GM19438 (cell line): ENCODE results near the gene IKZF4.
A peak's percentile ranks its signal among the peaks of the same experiment; 100 is the strongest.
"Not testable (repeated sequence)": the region's sequence is repeated elsewhere in the genome, so short reads cannot be mapped to it uniquely, and the experiment has no call there.

Source experiments
- ATAC-seq: cut with Tn5 transposase; IDR thresholded peaks from one replicate; pipeline ENCODE4 v1.9.1; 2021; ENCODE audit warnings: low read depth; ENCODE audit not compliant: unreplicated experiment

IKZF4 gene

DNA sequence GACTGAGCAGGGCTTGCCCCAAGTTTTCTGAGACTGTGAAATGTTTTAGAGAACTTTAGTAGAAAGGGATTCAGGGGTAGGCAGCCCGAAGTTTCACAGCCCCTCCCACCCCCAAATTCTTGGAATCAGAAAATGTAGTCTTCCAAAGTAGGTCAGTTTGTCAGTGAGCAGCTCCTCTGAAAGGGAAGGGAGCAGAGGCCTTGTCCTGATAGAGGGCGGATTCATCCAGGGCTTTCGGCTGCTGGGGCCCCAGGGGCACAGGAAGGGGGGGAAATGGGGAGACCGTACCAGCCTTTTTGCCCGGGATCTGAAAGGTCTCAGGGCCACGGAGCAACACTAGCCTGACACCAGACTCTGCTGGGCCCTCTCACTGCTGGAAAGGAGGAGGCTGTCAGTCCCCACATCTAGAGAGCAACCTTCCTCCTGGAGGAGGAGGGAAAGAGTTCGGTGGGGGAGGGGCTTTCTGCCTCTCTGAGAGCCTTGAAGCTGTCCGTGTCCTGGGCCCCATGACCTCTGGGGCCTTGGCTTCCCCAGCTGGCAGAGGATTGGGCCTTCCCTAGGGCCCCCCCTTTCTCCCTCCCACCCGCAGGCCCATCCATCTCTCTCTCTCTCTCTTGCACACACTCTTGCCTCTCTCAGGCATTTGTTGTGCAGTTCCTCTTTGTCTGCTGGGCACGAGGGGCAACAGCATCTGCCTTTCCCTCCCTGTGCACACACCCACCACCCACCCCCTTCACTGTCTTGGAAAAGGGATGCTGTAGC is at the start of gene IKZF4:
Gene IKZF4, plus strand, starts transcription at position 621 of the 762 bp plus-strand sequence. CDS start 451 bp downstream, outside the sequence.
- ATAC-seq, result no peak

DNA sequence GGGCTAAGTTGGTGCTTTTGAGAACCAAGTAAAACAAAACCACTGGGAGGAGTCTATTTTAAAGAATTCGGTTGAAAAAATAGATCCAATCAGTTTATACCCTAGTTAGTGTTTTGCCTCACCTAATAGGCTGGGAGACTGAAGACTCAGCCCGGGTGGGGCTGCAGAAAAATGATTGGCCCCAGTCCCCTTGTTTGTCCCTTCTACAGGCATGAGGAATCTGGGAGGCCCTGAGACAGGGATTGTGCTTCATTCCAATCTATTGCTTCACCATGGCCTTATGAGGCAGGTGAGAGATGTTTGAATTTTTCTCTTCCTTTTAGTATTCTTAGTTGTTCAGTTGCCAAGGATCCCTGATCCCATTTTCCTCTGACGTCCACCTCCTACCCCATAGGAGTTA is 48.8 kb upstream of the IKZF4 start:
- no peak for ATAC-seq

DNA sequence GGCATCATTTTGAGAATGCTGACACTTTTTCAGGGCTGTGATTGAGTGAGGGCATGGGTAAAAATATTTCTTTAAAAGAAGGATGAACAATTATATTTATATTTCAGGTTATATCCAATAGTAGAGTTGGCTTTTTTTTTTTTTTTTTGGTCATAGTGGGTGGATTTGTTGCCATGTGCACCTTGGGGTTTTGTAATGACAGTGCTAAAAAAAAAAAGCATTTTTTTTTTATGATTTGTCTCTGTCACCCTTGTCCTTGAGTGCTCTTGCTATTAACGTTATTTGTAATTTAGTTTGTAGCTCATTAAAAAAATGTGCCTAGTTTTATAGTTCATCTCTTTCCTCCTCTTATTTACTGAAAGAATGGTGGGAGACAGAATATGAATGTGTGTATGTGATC is 48.4 kb upstream of the IKZF4 start:
- ATAC-seq, result no peak

DNA sequence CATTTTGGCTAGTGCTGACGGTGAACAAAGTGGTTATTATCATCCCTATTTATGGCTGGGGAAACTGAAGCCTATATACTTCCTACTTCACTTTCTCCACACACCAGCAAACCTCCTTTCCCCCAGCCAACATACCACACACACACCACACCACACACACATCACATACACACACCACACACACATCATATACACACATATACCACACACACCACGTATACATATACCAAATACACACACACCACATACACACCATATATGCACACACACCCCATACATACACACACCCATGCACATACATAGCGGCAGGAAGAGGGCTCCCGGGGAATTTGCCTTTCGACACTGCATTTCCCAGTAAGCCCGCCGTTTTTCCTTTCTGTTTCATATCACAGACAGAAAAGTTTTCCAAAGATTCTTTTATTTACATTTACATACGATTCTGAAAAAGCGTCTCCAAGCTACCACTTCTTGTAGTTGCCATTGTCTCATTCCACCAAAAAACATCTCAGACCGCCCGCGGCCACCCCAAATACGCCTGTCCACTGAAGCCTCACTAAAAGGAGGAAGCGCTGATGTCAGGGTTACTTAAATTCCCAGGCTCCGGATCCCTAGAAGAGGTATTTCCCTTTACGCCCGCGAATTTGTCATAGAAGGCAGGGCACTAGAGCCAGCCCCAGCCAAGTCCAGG is 47.8 kb upstream of the IKZF4 start:
- ATAC-seq, result no peak

DNA sequence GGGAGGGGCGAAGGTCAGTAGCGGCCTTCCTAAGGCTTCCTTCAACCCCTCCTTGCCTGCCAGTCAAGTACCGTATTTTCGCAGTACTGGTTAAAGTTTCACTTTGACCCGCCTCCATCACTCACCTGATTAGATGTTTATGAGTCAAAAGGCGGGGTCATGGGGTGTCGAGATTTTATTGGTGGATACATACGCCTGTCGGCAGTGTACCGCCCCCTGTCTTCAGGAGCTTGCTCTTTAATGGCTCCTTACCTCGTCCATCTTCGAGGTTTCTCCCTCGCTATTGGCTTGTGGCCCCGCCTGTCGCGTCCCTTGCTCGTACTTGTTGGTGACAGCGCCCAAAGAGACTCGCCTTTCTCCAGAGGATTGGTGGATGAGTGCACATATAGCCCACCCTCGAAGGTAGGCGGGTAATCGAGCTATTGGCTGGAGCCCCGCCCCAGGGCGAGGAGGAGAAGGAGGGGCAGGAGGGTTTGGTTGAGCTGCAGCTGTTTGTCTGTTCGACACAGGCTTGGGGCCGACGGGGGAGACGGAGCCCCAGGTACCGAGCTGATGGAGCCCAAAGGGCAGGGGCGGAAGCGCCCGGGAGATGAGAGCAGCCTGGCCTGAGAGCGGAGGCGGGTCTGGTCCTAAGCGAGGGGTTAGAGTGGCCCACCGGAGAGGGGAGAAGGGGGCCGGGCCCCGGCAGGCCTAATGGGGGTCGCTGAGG is 47.1 kb upstream of the IKZF4 start, which contains the start of gene RAB5B:
Gene RAB5B, plus strand, starts transcription at position 480 of the 709 bp plus-strand sequence. CDS start 12,883 bp downstream, outside the sequence.
- peak; percentile 90 for ATAC-seq

DNA sequence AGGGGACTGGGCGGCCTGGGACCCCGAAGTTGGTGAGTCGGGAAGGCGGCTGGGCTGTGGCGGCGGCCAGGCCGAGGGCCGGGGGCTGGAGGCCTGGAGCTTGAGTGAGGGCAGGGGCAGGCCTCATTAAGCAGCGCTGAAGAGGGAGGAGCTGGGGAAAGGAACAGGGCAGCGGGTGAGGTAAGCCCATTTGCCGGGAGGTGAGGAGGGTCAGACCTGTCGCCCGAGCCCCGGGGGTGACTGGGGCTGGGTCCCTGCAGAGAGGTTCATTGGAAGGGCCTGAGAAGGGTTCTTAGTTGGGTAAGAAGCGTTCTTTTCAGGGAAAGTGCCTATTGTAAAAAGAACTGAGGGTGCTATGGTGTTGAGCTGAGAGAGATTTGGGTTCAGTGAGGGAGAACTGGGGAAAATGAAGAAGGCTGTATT is 46.5 kb upstream of the IKZF4 start:
- peak; percentile 10 for ATAC-seq

DNA sequence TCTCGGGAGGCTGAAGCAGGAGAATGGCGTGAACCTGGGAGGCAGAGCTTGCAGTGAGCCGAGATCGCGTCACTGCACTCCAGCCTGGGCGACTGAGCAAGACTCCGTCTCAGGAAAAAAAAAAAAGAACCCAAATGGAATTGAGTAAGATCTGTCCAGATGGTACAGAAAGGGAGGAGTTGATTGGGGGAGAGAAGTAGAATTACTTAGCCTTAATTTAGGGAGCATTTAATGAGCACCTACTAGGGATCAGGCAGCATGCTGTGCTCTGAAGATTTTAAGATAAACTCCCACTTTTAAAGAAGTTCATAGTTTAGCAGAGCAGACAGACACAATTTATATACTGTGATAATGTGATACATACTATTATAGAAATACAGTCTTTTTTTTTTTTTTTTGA is 42.5 kb upstream of the IKZF4 start:
- no peak for ATAC-seq

DNA sequence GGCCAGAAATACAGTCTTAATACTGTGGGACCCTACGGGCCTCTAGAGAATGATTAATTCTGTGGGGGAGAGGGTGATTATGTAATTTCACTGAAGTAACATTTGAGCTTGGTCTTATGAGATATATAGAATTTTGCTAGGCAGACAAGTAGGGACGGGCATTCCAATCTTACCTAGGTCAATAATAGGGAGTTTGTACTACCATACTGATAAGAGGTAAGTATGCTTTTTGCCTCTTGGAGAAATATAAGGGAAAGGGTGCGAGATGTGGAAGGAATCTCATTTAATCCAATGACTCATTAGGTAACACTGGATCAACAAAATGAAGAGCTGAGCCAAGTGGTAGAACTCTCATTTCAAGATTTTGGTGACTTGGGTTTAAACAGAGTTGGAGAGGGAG is 41.8 kb upstream of the IKZF4 start:
- no peak for ATAC-seq

DNA sequence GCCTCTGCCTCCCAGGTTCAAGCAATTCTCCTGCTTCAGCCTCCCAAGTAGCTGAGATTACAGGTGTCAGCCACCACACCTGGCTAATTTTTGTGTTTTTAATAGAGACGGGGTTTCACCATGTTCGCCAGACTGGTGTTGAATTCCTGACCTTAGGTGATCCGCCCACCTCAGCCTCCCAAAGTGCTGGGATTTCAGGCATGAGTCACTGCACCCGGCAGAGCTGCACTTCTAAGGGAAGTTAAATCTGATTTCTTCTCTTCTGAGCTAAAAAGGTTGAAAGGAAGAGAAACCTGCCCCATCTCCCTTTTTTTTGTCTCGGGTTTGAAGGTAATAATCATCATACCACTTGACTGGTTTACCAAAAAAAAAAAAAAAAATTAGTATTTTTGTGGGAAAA is 39.0 kb upstream of the IKZF4 start:
- not testable (repeated sequence) for ATAC-seq

DNA sequence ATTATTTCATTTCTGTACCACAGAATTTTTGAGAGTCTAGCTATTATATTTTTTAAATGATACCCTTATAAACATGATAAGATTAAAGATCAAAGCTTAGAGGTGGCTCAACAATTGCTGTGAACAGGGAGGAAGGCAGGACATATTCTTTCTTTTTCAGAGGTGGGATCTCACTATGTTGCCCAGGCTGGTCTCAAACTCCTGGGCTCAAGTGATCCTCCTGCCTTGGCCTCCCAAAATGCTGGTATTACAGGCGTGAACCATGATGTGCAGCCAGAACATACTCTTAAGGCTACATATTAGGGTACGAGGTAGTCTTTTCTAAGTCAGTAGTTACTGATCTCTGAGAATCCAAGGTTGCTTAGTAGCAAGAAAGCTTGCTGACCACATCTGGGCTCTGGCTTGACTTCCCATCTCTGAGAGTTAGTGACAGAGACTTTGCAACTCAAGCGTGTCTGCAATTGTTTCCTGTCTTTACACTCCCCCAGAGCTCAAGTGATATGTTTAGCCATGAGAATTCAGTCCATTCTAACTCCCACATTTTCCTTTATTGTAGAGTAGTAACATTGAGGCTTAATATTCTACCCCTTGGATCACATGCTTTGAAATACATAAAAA is 38.4 kb upstream of the IKZF4 start:
- peak; percentile 80 for ATAC-seq

DNA sequence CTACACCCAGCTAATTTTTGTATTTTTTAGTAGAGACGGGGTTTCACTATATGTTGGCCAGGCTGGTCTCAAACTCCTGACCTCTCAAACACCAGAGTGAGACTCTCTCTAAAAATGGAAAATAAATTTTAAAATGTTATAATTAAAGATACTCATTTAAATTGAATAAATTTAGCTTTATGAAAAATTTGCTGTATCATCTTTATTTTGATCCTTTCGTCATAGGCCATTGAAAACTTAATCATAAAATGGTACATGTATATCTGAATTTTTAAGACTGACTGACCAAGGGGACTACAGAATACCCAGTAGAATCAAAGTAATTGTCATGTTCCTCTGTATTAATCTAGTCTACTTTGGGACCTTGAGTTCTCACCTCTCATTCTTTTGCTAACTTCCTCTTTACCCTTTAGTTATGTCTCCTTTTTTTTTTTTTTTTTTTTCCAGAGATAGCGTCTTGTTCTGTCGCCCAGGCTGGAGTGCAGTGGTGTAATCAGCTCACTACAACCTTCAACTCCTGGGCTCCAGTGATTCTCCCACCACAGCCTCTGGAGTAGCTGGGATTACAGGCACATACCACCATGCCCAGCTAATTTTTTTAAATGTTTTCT is 37.5 kb upstream of the IKZF4 start:
- ATAC-seq, result no peak

DNA sequence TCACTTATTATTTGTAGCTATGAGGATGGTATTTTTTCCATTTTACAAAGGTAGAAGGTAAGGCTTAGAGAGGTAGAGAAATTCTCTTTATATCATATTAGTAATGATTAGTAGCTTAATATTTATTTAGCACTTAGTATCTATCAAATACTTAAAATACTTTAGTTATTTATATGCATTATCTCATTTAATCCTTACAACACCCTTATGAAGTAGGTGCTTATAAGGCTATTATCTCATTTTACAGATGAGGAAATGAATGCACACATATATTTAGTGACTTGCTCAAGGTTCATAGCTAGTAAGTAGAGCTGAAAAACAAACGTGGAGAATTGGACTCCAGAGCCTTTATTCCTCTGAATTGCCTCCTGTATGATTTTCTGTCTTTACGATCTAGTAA is 36.0 kb upstream of the IKZF4 start:
- no peak for ATAC-seq

DNA sequence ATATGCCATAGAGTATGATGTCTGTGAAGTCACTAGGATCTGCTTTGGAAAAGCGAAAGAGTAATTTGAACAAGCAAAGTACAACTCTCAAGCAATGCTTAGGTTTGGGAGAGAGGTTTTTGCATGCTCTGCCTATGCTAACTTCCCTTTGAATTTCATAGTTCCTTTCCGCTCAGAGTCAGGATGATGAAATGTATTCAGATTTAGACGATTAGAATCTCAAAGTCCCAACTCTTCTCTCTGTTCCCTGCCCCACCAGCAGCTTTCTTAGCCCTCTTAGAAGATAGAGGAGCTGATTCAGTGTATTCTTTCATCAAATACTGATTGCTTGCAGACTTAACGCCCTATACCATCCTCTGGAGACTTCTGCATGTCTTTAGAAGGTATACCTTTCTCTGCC is 35.5 kb upstream of the IKZF4 start:
- no peak for ATAC-seq

DNA sequence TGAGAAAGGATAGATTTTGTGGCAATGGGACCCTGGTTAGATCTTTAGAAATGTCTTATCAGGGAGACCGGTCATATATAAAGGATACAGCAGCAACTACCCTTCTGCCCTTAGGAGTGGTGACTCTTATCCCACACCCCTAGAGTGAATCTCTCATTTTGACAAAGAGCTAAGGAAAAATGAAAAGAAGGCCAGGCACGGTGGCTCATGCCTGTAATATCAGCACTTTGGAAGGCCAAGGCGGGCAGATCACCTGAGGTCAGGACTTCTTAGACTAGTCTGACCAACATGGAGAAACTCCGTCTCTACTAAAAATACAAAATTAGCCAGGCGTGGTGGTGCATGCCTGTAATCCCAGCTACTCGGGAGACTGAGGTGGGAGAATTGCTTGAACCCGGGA is 34.9 kb upstream of the IKZF4 start:
- ATAC-seq, result not testable (repeated sequence)

DNA sequence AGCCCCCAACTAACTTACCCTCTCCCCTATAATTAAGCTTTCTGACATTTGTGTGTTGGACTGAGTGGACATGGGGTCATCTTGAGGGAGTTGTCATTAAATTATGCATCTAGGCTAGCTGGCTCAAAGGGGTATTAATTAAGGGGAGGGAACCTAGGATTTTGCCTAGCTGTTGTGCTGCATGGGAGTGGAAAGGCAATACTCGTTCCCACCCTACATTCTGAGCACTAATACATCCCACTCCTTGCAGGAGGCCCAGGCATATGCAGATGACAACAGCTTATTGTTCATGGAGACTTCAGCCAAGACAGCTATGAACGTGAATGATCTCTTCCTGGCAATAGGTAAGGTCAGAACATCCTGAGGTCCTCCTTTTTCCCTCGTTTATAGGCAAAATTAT is 29.7 kb upstream of the IKZF4 start:
- ATAC-seq, result no peak

DNA sequence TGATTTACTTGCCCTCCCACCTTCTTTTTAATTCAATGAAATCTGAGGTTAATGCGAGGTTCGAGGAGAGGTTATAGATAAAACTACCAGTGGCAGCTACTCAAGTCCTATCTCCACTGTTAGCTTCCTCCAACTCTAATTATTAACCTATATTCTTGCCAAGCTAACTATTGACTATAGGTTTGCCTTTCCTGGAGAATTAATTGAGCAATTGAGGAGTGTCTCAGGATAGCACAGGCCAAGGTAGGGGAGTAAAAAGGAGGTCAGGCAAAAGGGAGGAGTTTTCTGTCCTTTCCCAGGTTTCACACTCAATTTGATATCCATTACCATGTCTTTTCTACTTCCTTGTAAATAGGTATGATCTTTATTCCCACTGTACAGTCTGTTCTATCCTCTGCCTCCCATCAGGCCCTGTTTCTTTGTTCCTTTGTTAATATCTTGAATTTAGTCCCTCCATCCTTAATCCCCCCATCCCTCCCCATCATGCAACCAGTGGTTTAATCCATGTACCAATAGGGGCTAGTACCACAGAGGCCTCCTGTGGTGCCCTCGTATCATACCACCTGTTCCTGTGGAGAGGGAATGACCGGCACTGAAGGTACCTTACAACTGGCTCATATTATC is 27.5 kb upstream of the IKZF4 start:
- no peak for ATAC-seq

DNA sequence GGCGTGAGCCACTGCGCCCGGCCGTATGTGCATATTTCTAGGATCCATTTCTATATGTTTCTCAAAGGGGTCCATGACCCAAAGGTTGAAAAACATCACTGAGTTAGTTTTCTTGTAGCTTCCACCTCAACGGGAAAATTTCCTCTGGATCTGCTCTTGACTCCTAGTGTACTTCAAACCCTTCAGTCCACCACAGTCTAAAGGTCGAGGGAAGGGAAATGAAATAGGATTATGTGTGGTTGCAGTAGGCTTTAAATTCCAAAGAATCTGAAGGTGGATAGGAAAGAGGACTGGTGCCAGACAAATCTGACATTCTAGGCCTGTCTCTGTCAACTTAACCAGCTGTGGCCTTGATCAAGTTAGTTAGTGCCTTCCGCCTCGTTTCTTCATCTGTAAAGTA is 25.5 kb upstream of the IKZF4 start:
- ATAC-seq, result no peak

DNA sequence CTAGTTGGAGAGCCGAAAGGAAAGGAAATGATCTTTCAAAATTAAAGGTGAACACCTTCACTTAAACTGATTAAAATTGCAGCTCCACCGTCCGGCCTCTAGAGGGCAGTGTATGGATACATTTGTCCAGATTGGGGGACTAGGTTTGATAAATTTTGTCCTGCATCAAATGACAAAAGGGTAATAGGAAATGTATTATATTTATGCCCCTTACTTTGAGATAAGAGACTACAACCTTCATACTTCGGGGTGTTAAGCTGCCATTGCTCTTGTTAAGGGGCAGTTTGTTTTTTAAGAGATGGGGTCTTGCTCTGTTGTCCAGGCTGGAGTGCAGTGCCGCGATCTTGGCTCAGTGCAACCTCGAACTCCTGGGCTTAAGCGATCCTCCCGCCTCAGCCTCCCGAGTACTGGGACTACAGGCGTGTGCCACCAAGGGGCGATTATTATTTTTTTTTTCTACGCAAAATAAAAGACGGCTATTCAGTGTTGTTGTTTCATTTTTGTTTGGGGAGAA is 24.6 kb upstream of the IKZF4 start:
- ATAC-seq, result no peak

DNA sequence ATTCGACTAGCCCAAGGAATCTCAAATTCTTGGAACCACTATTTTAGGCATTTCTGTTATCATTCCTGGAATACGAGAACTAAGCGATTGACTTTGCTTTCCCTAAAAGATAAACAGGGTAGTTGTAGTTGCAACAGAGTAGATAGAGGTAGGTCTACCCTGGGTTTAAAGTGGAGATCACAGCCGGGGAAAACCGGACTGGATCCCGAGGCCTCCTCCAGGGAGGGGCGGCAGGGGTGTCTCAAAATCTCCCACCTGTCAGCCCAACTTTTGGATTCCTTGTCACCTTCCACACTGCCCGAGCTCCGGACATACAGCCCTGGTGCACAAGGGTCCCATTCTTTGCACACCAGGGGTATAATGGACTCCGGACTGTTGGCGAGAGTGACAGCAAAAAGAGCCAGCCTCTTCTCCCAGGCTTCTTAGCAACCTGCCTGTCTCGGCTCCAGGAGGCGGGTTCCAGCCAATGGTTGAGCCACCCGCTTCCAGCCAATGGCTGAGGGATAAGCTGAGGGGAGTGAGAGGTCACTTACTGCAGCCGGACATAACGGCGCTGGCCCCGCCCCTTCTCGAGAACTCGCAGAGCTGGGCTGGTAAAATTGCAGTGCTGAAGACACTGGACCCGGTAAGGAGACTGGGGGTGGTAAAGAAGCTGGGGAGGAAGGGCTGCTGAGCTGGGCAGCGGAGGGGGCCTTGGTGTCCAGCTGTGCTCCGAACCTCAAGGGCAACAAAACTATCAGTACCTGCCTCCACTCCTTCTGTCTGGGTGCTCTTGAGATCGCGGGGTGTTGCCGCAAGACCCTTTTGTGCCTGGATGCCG is 23.9 kb upstream of the IKZF4 start, which contains the start of gene SUOX:
Gene SUOX, plus strand, starts transcription at position 562 of the 820 bp plus-strand sequence. CDS start 4,946 bp downstream, outside the sequence.
- peak; percentile 99 for ATAC-seq
